ENCODE measurements around the gene DCLK3.

The DCLK3 gene

GRCh38 chr3:36764704-36765038, 318 bp upstream of the DCLK3 start:
- DNase-seq (ENCODE audit: low read depth): no peak

GRCh38 chr3:36762918-36763849, 1.2 kb downstream of the DCLK3 start:
- no peak for DNase-seq (ENCODE audit: low read depth)

GRCh38 chr3:36761779-36762178, 2.6 kb downstream of the DCLK3 start:
- DNase-seq (ENCODE audit: low read depth): no peak

GRCh38 chr3:36756269-36756668, 8.1 kb downstream of the DCLK3 start:
- no peak for DNase-seq (ENCODE audit: low read depth)

- no peak for DNase-seq (ENCODE audit: low read depth)
These were observed 13.0 kb downstream of the DCLK3 start for GRCh38 chr3:36751326-36751725.

GRCh38 chr3:36750737-36751136, 13.6 kb downstream of the DCLK3 start:
- no peak for DNase-seq (ENCODE audit: low read depth)

- DNase-seq (ENCODE audit: low read depth): no peak
These were observed 19.6 kb downstream of the DCLK3 start for GRCh38 chr3:36744763-36745162.

- DNase-seq (ENCODE audit: low read depth): no peak
These were observed 20.5 kb downstream of the DCLK3 start for GRCh38 chr3:36743826-36744225.

GRCh38 chr3:36741285-36741684, 23.1 kb downstream of the DCLK3 start:
- no peak for DNase-seq (ENCODE audit: low read depth)

GRCh38 chr3:36740787-36741186, 23.6 kb downstream of the DCLK3 start:
- DNase-seq (ENCODE audit: low read depth): no peak

GRCh38 chr3:36738702-36739101, 25.7 kb downstream of the DCLK3 start:
- DNase-seq (ENCODE audit: low read depth): no peak

GRCh38 chr3:36736301-36736700, 28.1 kb downstream of the DCLK3 start:
- no peak for DNase-seq (ENCODE audit: low read depth)

- no peak for DNase-seq (ENCODE audit: low read depth)
These were observed 29.6 kb downstream of the DCLK3 start for GRCh38 chr3:36734742-36735141.

GRCh38 chr3:36733723-36734122, 30.6 kb downstream of the DCLK3 start:
- no peak for DNase-seq (ENCODE audit: low read depth)

GRCh38 chr3:36733162-36733696, 31.1 kb downstream of the DCLK3 start:
- DNase-seq (ENCODE audit: low read depth): no peak

GRCh38 chr3:36730966-36731365, 33.4 kb downstream of the DCLK3 start:
- no peak for DNase-seq (ENCODE audit: low read depth)

- no peak for DNase-seq (ENCODE audit: low read depth)
These were observed 34.9 kb downstream of the DCLK3 start for GRCh38 chr3:36729204-36730056.

- DNase-seq (ENCODE audit: low read depth): no peak
These were observed 49.8 kb downstream of the DCLK3 start for GRCh38 chr3:36714343-36715086.

- DNase-seq (ENCODE audit: low read depth): no peak
These were observed 50.4 kb downstream of the DCLK3 start for GRCh38 chr3:36713904-36714303.

- no peak for DNase-seq (ENCODE audit: low read depth)
These were observed 53.7 kb downstream of the DCLK3 start for GRCh38 chr3:36710606-36711005.

- no peak for DNase-seq (ENCODE audit: low read depth)
These were observed 54.5 kb downstream of the DCLK3 start for GRCh38 chr3:36709826-36710365.

- DNase-seq (ENCODE audit: low read depth): no peak
These were observed 55.1 kb downstream of the DCLK3 start for GRCh38 chr3:36709281-36709680.
